Left ventricle myocardium inferior (tissue), 1 donor: ENCODE data around the gene CNST. TPM values are rescaled to one million over a fixed set of nuclear protein-coding genes. Genes with fewer than 3 reads are reported as not detected.

Source experiments
- DNase-seq: peaks from one replicate; pipeline ENCODE4 v3.0.0-alpha.2; 2020
- H3K27ac ChIP-seq: fragments of 200-600 bp; replicated peaks from 2 replicates; pipeline ENCODE4 v1.8.0; 2021
- H3K27me3 ChIP-seq: fragments of 200-600 bp; 2 replicates; pipeline ENCODE4 v1.8.0; 2021; ENCODE audit warnings: low read depth
- H3K36me3 ChIP-seq: fragments of 200-600 bp; 2 replicates; pipeline ENCODE4 v1.8.0; 2021
- H3K4me1 ChIP-seq: fragments of 200-600 bp; 2 replicates; pipeline ENCODE4 v1.8.0; 2021
- H3K4me3 ChIP-seq: fragments of 200-600 bp; 2 replicates; pipeline ENCODE4 v1.8.0; 2021; ENCODE audit warnings: mild to moderate bottlenecking, moderate library complexity
- H3K9me3 ChIP-seq: fragments of 200-600 bp; replicated peaks from 2 replicates; pipeline ENCODE4 v1.8.0; 2021
- CTCF ChIP-seq: fragments of 200-600 bp; IDR thresholded peaks from 2 replicates; pipeline ENCODE4 v1.8.0; 2021; ENCODE audit warnings: antibody characterized with exemption, mild to moderate bottlenecking, borderline replicate concordance
- intact Hi-C: fragments of 100-400 bp; cut with micrococcal nuclease; formaldehyde crosslinking; loops from one replicate; pipeline ENCODE4 v1.11.0; 2022
- total RNA-seq: library from RNA; stranded (reverse); fragmentation: NEBNext Ultra II Directional; extraction: Animal tissue kit (Norgen Biotek cat#: 25700); gene quantifications from one replicate; pipeline ENCODE4 v1.2.1, GENCODE V29; 2021
- donor health status: DM: no; HTN: yes; CAD: no; lungs with severe emphysema.

CNST gene
- total RNA-seq, 1 donor from 2014 or later = 18.9 TPM

DNA sequence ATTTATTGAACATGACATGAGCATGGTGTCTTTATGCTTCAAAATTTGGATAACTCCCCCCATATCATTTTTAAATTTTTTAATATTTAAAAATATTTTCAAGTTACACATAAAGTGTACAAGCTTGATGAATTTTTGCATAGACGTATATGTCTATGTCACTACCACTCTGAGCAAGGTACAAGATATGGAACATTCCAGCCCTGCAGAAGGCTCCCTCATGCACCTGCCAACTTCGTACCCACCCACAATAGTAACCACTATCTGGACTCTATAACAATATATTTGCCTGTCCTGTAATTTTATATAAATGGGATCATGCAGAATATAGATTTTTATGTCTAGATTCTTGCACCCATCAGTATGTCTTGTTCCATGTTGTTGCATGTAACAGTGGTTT is 74.5 kb downstream of the CNST start:
- Histone ChIP-seq H3K4me3 (no peak overlapping the region), H3K9me3 (no peaks in the 10 kb centered on the region), H3K27ac (peak overlapping the region; percentile 66), H3K4me1 (peaks cover 29% of the 10 kb centered on the region), H3K36me3 (peaks cover 43% of the 10 kb centered on the region), H3K27me3 (no peaks in the 10 kb centered on the region)
- no peak for TF ChIP-seq CTCF
- intact Hi-C loops = loop anchor here (10.0 kb wide), 1 partner anchor 54 kb away; no protein-coding TSS in a partner anchor
- no peak for DNase-seq

DNA sequence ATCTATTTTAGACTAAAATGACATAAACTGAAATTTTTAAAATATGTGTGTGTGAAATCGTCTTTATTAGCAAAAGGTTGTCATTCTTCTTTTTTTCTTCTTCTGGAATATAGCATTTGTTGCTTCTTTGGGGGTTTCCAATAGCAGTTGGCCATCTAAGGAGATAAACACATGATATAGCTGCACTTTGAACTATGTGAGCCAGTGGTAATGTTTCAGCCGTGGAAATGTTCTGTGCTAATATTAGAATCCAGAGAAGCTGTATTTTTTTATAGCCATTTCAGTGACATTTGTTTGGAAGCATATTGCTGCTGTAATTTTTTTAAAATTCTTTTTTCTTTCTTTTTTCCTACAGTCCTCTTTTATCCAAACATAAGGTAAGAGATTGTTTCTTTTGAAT is 75.1 kb downstream of the CNST start:
- H3K36me3 ChIP-seq = peaks cover 44% of the 10 kb centered on the region
- H3K9me3 ChIP-seq = no peaks in the 10 kb centered on the region
- no peak for TF ChIP-seq CTCF
- no peak overlapping the region for H3K4me3 ChIP-seq
- H3K27me3 ChIP-seq = no peaks in the 10 kb centered on the region
- peaks cover 29% of the 10 kb centered on the region for H3K4me1 ChIP-seq
- H3K27ac ChIP-seq = peak overlapping the region; percentile 66
- intact Hi-C loops = loop anchor here (10.0 kb wide), 1 partner anchor 53 kb away; no protein-coding TSS in a partner anchor
- no peak for DNase-seq

DNA sequence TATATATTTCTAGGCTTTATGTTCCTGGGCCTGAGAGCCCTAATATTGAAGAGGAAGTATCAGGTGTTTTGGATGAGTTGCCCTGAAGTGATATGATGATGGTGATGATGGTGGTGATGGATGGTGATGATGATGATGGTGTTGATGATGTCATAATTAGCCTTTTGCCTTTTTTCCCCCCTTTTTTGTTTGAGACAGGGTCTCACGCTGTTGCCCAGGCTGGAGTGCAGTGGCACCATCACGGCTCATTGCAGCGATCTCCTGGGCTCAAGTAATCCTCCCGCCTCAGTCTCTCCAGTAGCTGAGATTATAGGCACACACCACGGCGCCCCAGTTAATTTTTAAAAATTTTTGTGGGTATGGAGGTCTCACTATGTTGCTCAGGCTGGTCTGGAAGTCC is 76.5 kb downstream of the CNST start:
- no peak for DNase-seq
- no peak overlapping the region for H3K27ac ChIP-seq
- peaks cover 41% of the 10 kb centered on the region for H3K4me1 ChIP-seq
- no peaks in the 10 kb centered on the region for H3K27me3 ChIP-seq
- H3K9me3 ChIP-seq = no peaks in the 10 kb centered on the region
- intact Hi-C loops = loop anchor here (10.0 kb wide), 1 partner anchor 52 kb away; no protein-coding TSS in a partner anchor
- H3K36me3 ChIP-seq = peaks cover 37% of the 10 kb centered on the region
- no peak overlapping the region for H3K4me3 ChIP-seq
- TF ChIP-seq CTCF = no peak

- Histone ChIP-seq H3K4me1 (peaks cover 29% of the 10 kb centered on the region), H3K27me3 (no peaks in the 10 kb centered on the region), H3K36me3 (peaks cover 42% of the 10 kb centered on the region), H3K4me3 (peak overlapping the region; percentile 59), H3K27ac (peak overlapping the region; percentile 76), H3K9me3 (no peaks in the 10 kb centered on the region)
- intact Hi-C loops = loop anchor here (10.0 kb wide), 1 partner anchor 48 kb away; no protein-coding TSS in a partner anchor
- peak; percentile 77 for TF ChIP-seq CTCF
- peak; percentile 74 for DNase-seq
Measured at GRCh38 chr1:246647113-246647512, 80.9 kb downstream of the CNST start.

DNA sequence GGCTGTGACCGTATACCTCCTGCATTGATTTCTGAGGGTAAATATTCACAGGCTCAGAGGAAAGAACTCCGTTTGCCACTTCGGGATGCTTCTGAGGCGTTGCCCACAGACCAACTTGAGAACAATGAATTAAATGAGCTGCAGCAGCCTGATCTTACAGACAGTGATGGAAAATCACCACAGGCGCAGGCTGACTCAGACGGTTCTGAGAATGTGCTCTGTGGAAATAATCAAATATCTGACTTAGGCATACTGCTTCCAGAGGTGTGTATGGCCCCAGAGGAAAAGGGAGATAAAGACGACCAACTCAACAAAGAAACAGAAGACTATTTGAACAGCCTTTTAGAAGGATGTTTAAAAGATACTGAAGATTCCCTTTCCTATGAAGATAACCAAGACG is 81.3 kb downstream of the CNST start:
- Histone ChIP-seq H3K4me3 (peak overlapping the region; percentile 59), H3K36me3 (peaks cover 40% of the 10 kb centered on the region), H3K4me1 (peaks cover 28% of the 10 kb centered on the region), H3K27me3 (no peaks in the 10 kb centered on the region), H3K27ac (peak overlapping the region; percentile 76), H3K9me3 (no peaks in the 10 kb centered on the region)
- DNase-seq = no peak
- TF ChIP-seq CTCF = no peak
- intact Hi-C loops = loop anchor here (10.0 kb wide), 1 partner anchor 47 kb away; no protein-coding TSS in a partner anchor
